ENCODE results near the gene B3GNT7. TPM values are rescaled to one million over a fixed set of nuclear protein-coding genes. Genes with fewer than 3 reads are reported as not detected.
A peak's percentile ranks its signal among the peaks of the same experiment; 100 is the strongest.

The B3GNT7 gene
- total and polyA plus RNA-seq, 2 of the 8 experiments (the other 6 are each of a cell fraction or from before 2014, with no cell fraction given), result 26.4 to 73.1 TPM

DNA sequence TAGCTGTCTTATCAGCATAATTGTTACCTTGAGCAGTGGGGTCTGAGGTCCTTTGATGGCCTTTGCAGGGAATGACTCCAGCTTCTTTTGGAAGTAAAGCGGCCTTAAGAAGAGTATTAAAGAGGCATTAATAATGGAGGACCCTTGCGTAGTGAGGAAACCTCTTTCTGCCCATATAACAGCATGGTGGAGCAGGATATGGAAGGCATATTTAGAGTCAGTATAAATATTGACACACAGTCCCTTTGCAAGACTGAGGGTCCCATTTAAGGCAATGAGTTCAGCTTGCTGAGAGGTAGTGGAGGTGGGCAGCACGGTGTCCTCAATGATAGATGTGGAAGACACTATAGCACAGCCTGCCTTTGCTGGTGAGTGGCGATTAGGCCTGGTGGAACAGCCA, 36.1 kb downstream of the B3GNT7 start:
- H3K9ac ChIP-seq (replicated peaks in 1 of 4; ENCODE audit: extremely low read depth in 1 of 4, low read depth in 3 of 4, low read length in 3 of 4), result no peak overlapping the region
- H3K56ac ChIP-seq (replicated peaks; ENCODE audit: insufficient read length, low read depth, low read length), result no peak overlapping the region
- H3K23me2 ChIP-seq (ENCODE audit: low read depth, low read length), result no peaks in the 10 kb centered on the region
- H4K8ac ChIP-seq (ENCODE audit: extremely low read depth, insufficient read depth, low read length), result no peak overlapping the region
- DNase-seq (ENCODE audit: low read depth in 1 of 2, low spot score in 2 of 2), result no peak
- no peak overlapping the region for H2BK5ac ChIP-seq (ENCODE audit: low read depth, low read length)
- H3K4me1 ChIP-seq (replicated peaks in 1 of 4; ENCODE audit: control insufficient read depth in 3 of 4, insufficient read depth in 4 of 4, low read length in 3 of 4), result peaks cover 0 to 3% (median 0%) of the 10 kb centered on the region in 4 experiments; a peak in 1 of 7 replicates
- no peak overlapping the region for H3K23ac ChIP-seq (ENCODE audit: insufficient read length)
- H3K9me3 ChIP-seq (ENCODE audit: insufficient read depth in 2 of 2, low read depth in 1 of 2, low read length in 1 of 2), result peaks cover 4 to 6% of the 10 kb centered on the region in 2 experiments; a peak in 3 of 4 replicates
- no peak overlapping the region for H2AFZ ChIP-seq (ENCODE audit: low read length)
- no peak overlapping the region for H3K27ac ChIP-seq (ENCODE audit: low read depth, low read length)
- 94% methylated on average over 4 of the region's 4 CpGs; no CpG with 5 or more reads in 1 of the 2 experiments for WGBS, 2 experiments (ENCODE audit: extremely low coverage in 1 of 2, insufficient coverage in 1 of 2, insufficient read length in 1 of 2, insufficient replicate concordance in 2 of 2, low coverage in 1 of 2, low lambda C conversion rate in 2 of 2, missing lambda C conversion rate in 1 of 2)
- no peaks in the 10 kb centered on the region for H4K20me1 ChIP-seq (replicated peaks in 1 of 2; ENCODE audit: control insufficient read depth in 1 of 2, insufficient read depth in 2 of 2, low read length in 2 of 2)
- no peaks in the 10 kb centered on the region for H3K36me3 ChIP-seq (ENCODE audit: control insufficient read depth in 2 of 4, insufficient read depth in 4 of 4, low read length in 3 of 4)
- FAIRE-seq, result no peak
- H3K4me2 ChIP-seq (ENCODE audit: insufficient read depth in 1 of 2, low read depth in 2 of 2, low read length in 2 of 2), result no peak overlapping the region
- H3K27me3 ChIP-seq (replicated peaks in 1 of 4; ENCODE audit: control insufficient read depth in 3 of 4, extremely low read depth in 1 of 4, insufficient read depth in 3 of 4, low read length in 3 of 4), result no peaks in the 10 kb centered on the region
- H2BK12ac ChIP-seq (ENCODE audit: low read depth, low read length), result no peak overlapping the region
- H3K79me1 ChIP-seq (ENCODE audit: low read depth, low read length), result no peaks in the 10 kb centered on the region
- H2AK5ac ChIP-seq (ENCODE audit: low read depth, low read length), result no peak overlapping the region
- no peak overlapping the region for H2BK15ac ChIP-seq (ENCODE audit: low read length)
- no peak overlapping the region for H2BK20ac ChIP-seq (ENCODE audit: low read length)
- no peak overlapping the region for H3K14ac ChIP-seq (ENCODE audit: insufficient read length)
- no peak overlapping the region for H3K4ac ChIP-seq (replicated peaks; ENCODE audit: insufficient read length, low read depth, low read length)
- H2BK120ac ChIP-seq (replicated peaks; ENCODE audit: low read depth, low read length), result no peak overlapping the region
- no peak overlapping the region for H4K5ac ChIP-seq (ENCODE audit: insufficient read length, low read depth, low read length)
- TF ChIP-seq FOSL1 (IDR thresholded peaks at IDR 0.05; ENCODE audit: insufficient read depth, low read depth, low read length) (no peak), EP300 (IDR thresholded peaks at IDR 0.05; ENCODE audit: borderline replicate concordance in 1 of 2, low read depth in 2 of 2, low read length in 2 of 2) (peak in 1 of 2 experiments; percentile 88; a peak in 1 of 3 replicates)
- H3K79me2 ChIP-seq (ENCODE audit: control insufficient read depth in 1 of 2, insufficient read depth in 2 of 2, low read length in 2 of 2), result no peaks in the 10 kb centered on the region
- CTCF ChIA-PET (ENCODE audit: partially characterized antibody), result interaction anchor here (32.5 kb wide), 1 partner anchor 27 kb away, joined by 537 read pairs; the partner anchor contains the start of gene B3GNT7
- no peak overlapping the region for H3K4me3 ChIP-seq (ENCODE audit: extremely low read depth in 1 of 4, insufficient read depth in 2 of 4, low read depth in 3 of 4, low read length in 4 of 4)
- no peak overlapping the region for H4K91ac ChIP-seq (replicated peaks; ENCODE audit: insufficient read length, low read length)
- no peak overlapping the region for H3K18ac ChIP-seq (ENCODE audit: extremely low read depth, low read length)
- POLR2A ChIA-PET (ENCODE audit: partially characterized antibody), result interaction anchor here (0.9 to 1.9 kb wide), 3 partner anchors 21 to 26 kb away, joined by 3 to 10 read pairs (median 3); no protein-coding TSS in a partner anchor
